Liver (tissue), 9 donors: ENCODE measurements around the gene RBPJ. TPM values are rescaled to one million over a fixed set of nuclear protein-coding genes. Genes with fewer than 3 reads are reported as not detected.

ENCODE experiments used
- DNase-seq: peaks from one replicate; pipeline ENCODE4 v3.0.0-alpha.2; 2017; ENCODE audit warnings: low spot score
- H3K27ac ChIP-seq, 2 donors: one replicate each; pipeline ENCODE4 v1.7.0; 2013; ENCODE audit warnings: inconsistent platforms in 2 of 2, low read length in 2 of 2, control low read depth in 1 of 2, low read depth in 1 of 2, mild to moderate bottlenecking in 1 of 2
- H3K27me3 ChIP-seq, 4 donors: one replicate each; pipeline versions ENCODE4 v1.6.1 to v1.7.0; 2013; ENCODE audit warnings: low read length in 3 of 4, inconsistent platforms in 1 of 4, mild to moderate bottlenecking in 1 of 4, moderate library complexity in 1 of 4; ENCODE audit not compliant: control insufficient read depth in 4 of 4, insufficient read depth in 4 of 4
- H3K36me3 ChIP-seq, 4 donors: one replicate each; pipeline versions ENCODE4 v1.6.1 to v1.7.0; 2013; ENCODE audit warnings: low read length in 3 of 4, mild to moderate bottlenecking in 3 of 4, low read depth in 1 of 4, moderate library complexity in 1 of 4; ENCODE audit not compliant: control insufficient read depth in 4 of 4, insufficient read depth in 3 of 4
- H3K4me1 ChIP-seq, 4 donors: one replicate each; pipeline versions ENCODE4 v1.6.1 to v1.7.0; 2013; ENCODE audit warnings: low read length in 3 of 4, mild to moderate bottlenecking in 3 of 4, moderate library complexity in 1 of 4; ENCODE audit not compliant: control insufficient read depth in 4 of 4, insufficient read depth in 4 of 4
- H3K4me3 ChIP-seq, 3 donors: one replicate each; pipeline versions ENCODE4 v1.6.1 to v1.7.0; 2013; ENCODE audit warnings: low read length in 3 of 3, control low read depth in 1 of 3, low read depth in 1 of 3, mild to moderate bottlenecking in 1 of 3
- H3K9ac ChIP-seq, 2 donors: one replicate each; pipeline ENCODE4 v1.7.0; 2013; ENCODE audit warnings: low read length in 2 of 2, mild to moderate bottlenecking in 2 of 2, moderate library complexity in 2 of 2, control low read depth in 1 of 2, low read depth in 1 of 2
- H3K9me3 ChIP-seq, 4 donors: one replicate each; pipeline versions ENCODE4 v1.6.1 to v1.7.0; 2013; ENCODE audit warnings: low read length in 3 of 4; ENCODE audit not compliant: control insufficient read depth in 4 of 4
- CTCF ChIP-seq: fragments of 150-350 bp; IDR thresholded peaks from 2 replicates; pipeline ENCODE4 v1.5.1; 2017; ENCODE audit warnings: improper control_type of control experiment, low read depth, low read length; ENCODE audit not compliant: missing input control
- FOXA1 ChIP-seq: IDR thresholded peaks from 2 replicates; pipeline ENCODE4 v1.6.1; 2016; ENCODE audit warnings: antibody characterized with exemption
- GABPA ChIP-seq, 2 donors: IDR thresholded peaks in 1 of 2; conservative IDR thresholded peaks in 1 of 2; 2 replicates each; pipeline ENCODE4 v1.6.1; 2016; ENCODE audit warnings: antibody characterized with exemption in 2 of 2, mild to moderate bottlenecking in 1 of 2, moderate library complexity in 1 of 2
- HNF4A ChIP-seq, 2 donors: conservative IDR thresholded peaks; 2 replicates each; pipeline ENCODE4 v1.6.1; 2016; ENCODE audit warnings: antibody characterized with exemption in 2 of 2, mild to moderate bottlenecking in 2 of 2
- HNF4G ChIP-seq: IDR thresholded peaks from 2 replicates; pipeline ENCODE4 v1.6.1; 2016; ENCODE audit warnings: antibody characterized with exemption
- JUND ChIP-seq, 2 donors: IDR thresholded peaks; 2 replicates each; pipeline ENCODE4 v1.6.1; 2016; ENCODE audit warnings: antibody characterized with exemption in 2 of 2
- MAX ChIP-seq: IDR thresholded peaks from 2 replicates; pipeline ENCODE4 v1.6.1; 2016; ENCODE audit warnings: antibody characterized with exemption
- NR2F2 ChIP-seq: IDR thresholded peaks from 2 replicates; pipeline ENCODE4 v1.6.1; 2016; ENCODE audit warnings: antibody characterized with exemption
- RAD21 ChIP-seq, 2 donors: IDR thresholded peaks; 2 replicates each; pipeline ENCODE4 v1.6.1; 2016; ENCODE audit warnings: antibody characterized with exemption in 2 of 2, mild to moderate bottlenecking in 2 of 2
- RXRA ChIP-seq, 2 donors: IDR thresholded peaks; 2 replicates each; pipeline ENCODE4 v1.6.1; 2017 to 2018; ENCODE audit warnings: antibody characterized with exemption in 2 of 2, mild to moderate bottlenecking in 1 of 2
- SP1 ChIP-seq: IDR thresholded peaks from 2 replicates; pipeline ENCODE4 v1.6.1; 2018; ENCODE audit warnings: antibody characterized with exemption, mild to moderate bottlenecking
- TAF1 ChIP-seq: conservative IDR thresholded peaks from 2 replicates; pipeline ENCODE4 v1.6.1; 2016; ENCODE audit warnings: antibody characterized with exemption, mild to moderate bottlenecking
- YY1 ChIP-seq: IDR thresholded peaks from 2 replicates; pipeline ENCODE4 v1.6.1; 2016; ENCODE audit warnings: antibody characterized with exemption, mild to moderate bottlenecking
- ZBTB33 ChIP-seq: IDR thresholded peaks from 2 replicates; pipeline ENCODE4 v1.6.1; 2016; ENCODE audit warnings: antibody characterized with exemption
- WGBS: extraction: QIAGEN DNeasy Blood & Tissue Kit; methylation state at CpG from one replicate; pipeline ENCODE4 v1.1.7; 2013; 5-methylcytosine and 5-hydroxymethylcytosine counted together
- polyA plus RNA-seq, 2 donors: library from polyadenylated mRNA; stranded (reverse) in 1 of 2; unstranded in 1 of 2; fragments of 200-250 nt in 1 of 2; fragments of >200 nt in 1 of 2; fragmentation: Nextera tagmentation in 1 of 2; extraction: Ambion mirVana in 1 of 2; gene quantifications; one replicate each; pipeline versions ENCODE4 v1.2.1 to v1.2.3, GENCODE V29; 2013 to 2015
- total RNA-seq, 2 donors: library from RNA; depleted of rRNA; stranded (reverse); fragments of >200 nt; gene quantifications; one replicate each; pipeline ENCODE4 v1.2.3, GENCODE V29; 2014
- TF ChIP-seq, protein P1 (sequence below): IDR thresholded peaks from 2 replicates; pipeline ENCODE4 v1.6.1; 2016; ENCODE audit warnings: antibody characterized with exemption, mild to moderate bottlenecking
- TF ChIP-seq, protein P2 (sequence below): IDR thresholded peaks from 2 replicates; pipeline ENCODE4 v1.6.1; 2016; ENCODE audit warnings: antibody characterized with exemption
- donor health status: healthy.
- donor health status: healthy.
- donor health status: healthy.
- donor health status: healthy.
- donor health status: healthy.

Gene RBPJ
- total and polyA plus RNA-seq, 4 donors = 8.0 to 32.2 (median 22.9) TPM

- peaks cover 0 to 1% (median 0%) of the 10 kb centered on the region in 4 donors for H3K4me1 ChIP-seq
- 88% methylated on average over 13 of the region's 13 CpGs for WGBS
Measured at GRCh38 chr4:26279446-26279845, 41.4 kb upstream of the RBPJ start.

GRCh38 chr4:26281881-26282280 lies 38.9 kb upstream of the RBPJ start:
- Histone ChIP-seq H3K9ac (no peak overlapping the region), H3K27me3 (no peaks in the 10 kb centered on the region), H3K4me1 (peaks cover 0 to 1% (median 0%) of the 10 kb centered on the region in 4 donors), H3K27ac (no peak overlapping the region), H3K9me3 (no peaks in the 10 kb centered on the region), H3K36me3 (no peaks in the 10 kb centered on the region), H3K4me3 (no peak overlapping the region)
- DNase-seq = no peak
- TF ChIP-seq MAX = no peak
- TF ChIP-seq JUND (IDR thresholded peaks at IDR 0.05) = no peak
- TF ChIP-seq RAD21 (IDR thresholded peaks at IDR 0.05) = no peak
- TF ChIP-seq NR2F2 = no peak
- TF ChIP-seq, protein P1, sequence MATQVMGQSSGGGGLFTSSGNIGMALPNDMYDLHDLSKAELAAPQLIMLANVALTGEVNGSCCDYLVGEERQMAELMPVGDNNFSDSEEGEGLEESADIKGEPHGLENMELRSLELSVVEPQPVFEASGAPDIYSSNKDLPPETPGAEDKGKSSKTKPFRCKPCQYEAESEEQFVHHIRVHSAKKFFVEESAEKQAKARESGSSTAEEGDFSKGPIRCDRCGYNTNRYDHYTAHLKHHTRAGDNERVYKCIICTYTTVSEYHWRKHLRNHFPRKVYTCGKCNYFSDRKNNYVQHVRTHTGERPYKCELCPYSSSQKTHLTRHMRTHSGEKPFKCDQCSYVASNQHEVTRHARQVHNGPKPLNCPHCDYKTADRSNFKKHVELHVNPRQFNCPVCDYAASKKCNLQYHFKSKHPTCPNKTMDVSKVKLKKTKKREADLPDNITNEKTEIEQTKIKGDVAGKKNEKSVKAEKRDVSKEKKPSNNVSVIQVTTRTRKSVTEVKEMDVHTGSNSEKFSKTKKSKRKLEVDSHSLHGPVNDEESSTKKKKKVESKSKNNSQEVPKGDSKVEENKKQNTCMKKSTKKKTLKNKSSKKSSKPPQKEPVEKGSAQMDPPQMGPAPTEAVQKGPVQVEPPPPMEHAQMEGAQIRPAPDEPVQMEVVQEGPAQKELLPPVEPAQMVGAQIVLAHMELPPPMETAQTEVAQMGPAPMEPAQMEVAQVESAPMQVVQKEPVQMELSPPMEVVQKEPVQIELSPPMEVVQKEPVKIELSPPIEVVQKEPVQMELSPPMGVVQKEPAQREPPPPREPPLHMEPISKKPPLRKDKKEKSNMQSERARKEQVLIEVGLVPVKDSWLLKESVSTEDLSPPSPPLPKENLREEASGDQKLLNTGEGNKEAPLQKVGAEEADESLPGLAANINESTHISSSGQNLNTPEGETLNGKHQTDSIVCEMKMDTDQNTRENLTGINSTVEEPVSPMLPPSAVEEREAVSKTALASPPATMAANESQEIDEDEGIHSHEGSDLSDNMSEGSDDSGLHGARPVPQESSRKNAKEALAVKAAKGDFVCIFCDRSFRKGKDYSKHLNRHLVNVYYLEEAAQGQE = no peak
- TF ChIP-seq ZBTB33 = no peak
- TF ChIP-seq, protein P2, sequence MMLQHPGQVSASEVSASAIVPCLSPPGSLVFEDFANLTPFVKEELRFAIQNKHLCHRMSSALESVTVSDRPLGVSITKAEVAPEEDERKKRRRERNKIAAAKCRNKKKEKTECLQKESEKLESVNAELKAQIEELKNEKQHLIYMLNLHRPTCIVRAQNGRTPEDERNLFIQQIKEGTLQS = no peak
- no peak for TF ChIP-seq YY1
- TF ChIP-seq SP1 = no peak
- TF ChIP-seq RXRA (IDR thresholded peaks at IDR 0.05) = no peak
- TF ChIP-seq HNF4A (conservative IDR thresholded peaks at IDR 0.05) = no peak
- TF ChIP-seq GABPA (IDR thresholded peaks at IDR 0.05 in 1 of 2, conservative IDR thresholded peaks at IDR 0.05 in 1 of 2) = no peak
- no peak for TF ChIP-seq CTCF
- no peak for TF ChIP-seq HNF4G
- no peak for TF ChIP-seq TAF1
- WGBS = 67% methylated on average over 1 of the region's 1 CpG

More at GRCh38 chr4:26279446-26279845, 41.4 kb upstream of the RBPJ start:
- no peaks in the 10 kb centered on the region for H3K36me3 ChIP-seq
- no peak overlapping the region for H3K4me3 ChIP-seq
- H3K9ac ChIP-seq = no peak overlapping the region
- no peaks in the 10 kb centered on the region for H3K27me3 ChIP-seq
- TF ChIP-seq GABPA (IDR thresholded peaks at IDR 0.05 in 1 of 2, conservative IDR thresholded peaks at IDR 0.05 in 1 of 2) (no peak), FOXA1 (no peak), RAD21 (IDR thresholded peaks at IDR 0.05) (no peak), YY1 (no peak), ZBTB33 (no peak), HNF4A (conservative IDR thresholded peaks at IDR 0.05) (no peak), NR2F2 (no peak), TAF1 (no peak)
- no peak overlapping the region for H3K27ac ChIP-seq
- DNase-seq = no peak
- no peaks in the 10 kb centered on the region for H3K9me3 ChIP-seq
